GM21515 (cell line): ENCODE data around the gene TAGLN2.

Experiments used
- ATAC-seq: cut with Tn5 transposase; IDR thresholded peaks from one replicate; pipeline ENCODE4 v1.9.1; 2021; ENCODE audit not compliant: unreplicated experiment

TAGLN2 gene

GRCh38 chr1:159879136-159879535 is 46.2 kb downstream of the TAGLN2 start:
- ATAC-seq = no peak

DNA sequence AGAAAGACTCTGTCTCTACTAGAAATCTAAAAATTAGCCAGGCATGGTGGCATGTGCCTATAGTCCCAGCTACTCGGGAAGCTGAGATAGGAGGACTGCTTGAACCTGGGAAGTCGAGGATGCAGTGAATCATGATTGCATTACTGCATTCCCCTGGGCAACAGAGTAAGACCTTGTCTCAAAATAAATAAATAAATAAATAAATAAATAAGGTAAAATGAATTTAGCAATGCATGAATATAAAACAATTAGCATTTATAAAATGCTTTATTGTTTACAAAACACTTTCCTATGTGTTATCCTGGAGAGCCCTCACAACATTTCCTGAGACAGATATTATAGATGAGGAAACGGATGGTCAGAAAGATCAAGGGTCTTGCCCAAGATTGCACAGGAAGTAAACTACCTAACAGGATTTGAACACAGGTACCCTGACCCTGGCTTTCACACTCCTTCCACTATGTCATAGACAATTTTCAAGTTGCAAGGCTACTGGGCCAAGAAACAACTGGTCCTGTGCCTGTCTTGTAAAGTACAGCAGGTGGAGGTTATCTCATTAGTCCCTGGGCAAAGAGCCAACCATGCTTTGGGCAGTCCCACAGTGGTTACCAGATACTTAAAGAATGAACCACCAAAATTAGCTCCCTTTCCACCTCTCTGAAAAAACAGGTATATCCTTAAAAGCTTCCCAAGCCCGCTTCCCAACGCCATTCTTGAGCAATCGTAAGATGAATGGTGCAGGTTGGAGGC is 47.4 kb downstream of the TAGLN2 start:
- no peak for ATAC-seq

DNA sequence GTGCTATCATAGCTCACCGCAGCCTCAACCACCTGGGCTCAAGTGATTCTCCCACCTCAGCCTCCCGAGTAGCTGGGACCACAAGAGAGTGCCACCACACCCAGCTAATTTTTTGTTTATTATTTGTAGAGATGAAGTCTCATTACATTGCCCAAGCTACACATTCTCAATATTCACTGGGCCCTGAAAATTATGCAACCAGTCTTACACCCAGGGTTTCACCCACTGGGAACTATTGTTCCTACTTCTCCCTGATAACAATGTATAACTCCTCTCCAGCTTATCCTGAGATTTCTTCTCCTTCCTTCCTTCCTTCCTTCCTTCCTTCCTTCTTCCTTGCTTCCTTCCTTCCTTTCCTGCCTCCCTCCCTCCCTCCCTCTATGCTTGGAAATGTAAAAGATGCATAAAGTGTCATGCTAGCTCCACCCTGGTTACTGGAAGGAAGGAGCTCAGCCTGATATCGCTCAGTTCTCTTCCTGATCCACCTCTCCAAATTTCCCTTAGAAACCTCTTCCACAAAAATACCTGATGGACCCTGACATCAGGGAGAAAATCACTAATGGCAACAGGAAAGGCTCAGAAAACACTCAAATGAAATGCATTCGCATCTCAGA is 51.7 kb downstream of the TAGLN2 start:
- no peak for ATAC-seq

GRCh38 chr1:159872891-159873290 is 52.4 kb downstream of the TAGLN2 start:
- ATAC-seq = no peak

DNA sequence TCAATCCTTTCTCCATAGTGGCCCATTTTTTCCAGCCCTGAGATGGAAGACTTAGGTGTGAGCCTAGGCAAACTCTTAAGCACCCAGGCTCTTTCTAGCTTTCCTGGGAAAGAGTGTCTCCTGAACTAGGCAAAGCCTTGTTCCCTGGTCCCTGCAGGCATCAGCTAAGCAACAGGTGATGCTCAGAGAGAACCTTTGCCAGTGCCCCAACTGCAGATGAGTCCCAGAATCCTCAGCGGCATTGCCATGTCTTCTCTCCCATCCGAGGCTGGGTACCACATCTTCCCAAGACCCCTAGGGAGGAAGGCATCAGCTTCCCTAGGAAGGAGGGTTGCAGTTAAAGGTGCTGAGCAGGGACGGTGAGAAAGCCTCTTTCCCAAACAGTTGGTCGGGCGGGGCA is 54.6 kb downstream of the TAGLN2 start:
- no peak for ATAC-seq

DNA sequence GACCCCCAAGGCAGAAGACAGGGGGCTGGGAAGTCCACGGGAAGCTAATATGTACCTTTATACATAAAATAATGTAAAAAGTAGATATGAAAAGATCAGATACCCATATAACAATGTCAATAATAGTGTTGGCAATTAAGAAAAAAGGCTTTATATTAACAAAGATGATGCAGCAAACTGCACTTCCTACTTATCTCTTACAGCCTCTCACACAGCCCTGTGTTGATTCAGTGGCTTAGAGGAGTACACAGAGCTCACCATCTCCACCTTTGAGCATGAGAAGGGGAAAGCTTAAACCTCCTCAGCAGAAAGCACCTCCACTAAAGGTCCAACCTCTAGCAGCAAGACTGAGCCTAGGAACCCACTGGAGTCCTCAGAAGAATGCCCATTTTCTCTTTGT is 55.7 kb downstream of the TAGLN2 start:
- no peak for ATAC-seq

DNA sequence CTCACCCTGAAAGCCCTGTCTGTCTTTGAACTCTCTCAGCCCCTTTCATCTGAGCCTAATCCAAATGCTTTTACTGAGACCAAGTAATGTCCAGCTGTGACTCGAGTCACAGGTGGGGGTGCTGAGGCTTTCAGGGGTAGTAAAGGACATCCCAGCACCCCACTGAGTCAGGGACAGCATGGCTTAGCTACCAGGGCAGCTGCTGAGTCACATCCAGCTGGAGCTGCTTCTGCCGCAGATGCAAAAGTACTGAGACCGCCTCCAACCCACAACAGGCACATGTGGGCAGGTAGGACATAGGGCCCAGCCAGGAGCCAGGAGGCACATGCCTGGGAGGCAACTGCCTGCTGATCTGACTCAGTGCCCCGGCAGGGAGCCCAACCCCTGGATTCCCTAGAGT is 56.1 kb downstream of the TAGLN2 start:
- ATAC-seq = no peak

GRCh38 chr1:159868766-159869165 is 56.5 kb downstream of the TAGLN2 start:
- no peak for ATAC-seq
